GM23338 (cell line): ENCODE measurements around the gene HNRNPC. TPM values are rescaled to one million over a fixed set of nuclear protein-coding genes. Genes with fewer than 3 reads are reported as not detected.

Experiments
- ATAC-seq: fragments of 200-7000 bp; cut with Tn5 transposase; 3 replicates; pipeline ENCODE4 v1.9.1; 2020
- DNase-seq: peaks from one replicate; pipeline ENCODE4 v3.0.0-alpha.2; 2015; ENCODE audit warnings: low spot score
- H2AFZ ChIP-seq: fragments of 200-600 bp; sonication (generic); 2 replicates; pipeline ENCODE4 v1.8.0; 2016; ENCODE audit warnings: antibody characterized with exemption, mild to moderate bottlenecking, moderate library complexity
- H3F3A ChIP-seq: fragments of 200-600 bp; sonication (generic); replicated peaks from 2 replicates; pipeline ENCODE4 v1.8.0; 2017; ENCODE audit warnings: antibody characterized with exemption, mixed run types, low read depth
- H3K27ac ChIP-seq: fragments of 200-600 bp; sonication (generic); 2 replicates; pipeline ENCODE4 v1.6.1; 2016; ENCODE audit warnings: low read depth
- H3K27me3 ChIP-seq: fragments of 200-600 bp; sonication (generic); 2 replicates; pipeline ENCODE4 v1.8.0; 2016; ENCODE audit warnings: mild to moderate bottlenecking, mixed run types, moderate library complexity; ENCODE audit not compliant: insufficient read depth
- H3K36me3 ChIP-seq: fragments of 200-600 bp; sonication (generic); 2 replicates; pipeline ENCODE4 v1.8.0; 2016; ENCODE audit warnings: mild to moderate bottlenecking; ENCODE audit not compliant: insufficient read depth
- H3K4me1 ChIP-seq: fragments of 200-600 bp; sonication (generic); 2 replicates; pipeline ENCODE4 v1.8.0; 2016; ENCODE audit warnings: mild to moderate bottlenecking, moderate library complexity; ENCODE audit not compliant: insufficient read depth
- H3K4me2 ChIP-seq: fragments of 200-600 bp; sonication (generic); 2 replicates; pipeline ENCODE4 v1.7.1; 2017; ENCODE audit warnings: mixed run types
- H3K4me3 ChIP-seq: fragments of 200-600 bp; sonication (generic); 2 replicates; pipeline ENCODE4 v1.6.1; 2016; ENCODE audit warnings: mixed run types
- H3K79me2 ChIP-seq: fragments of 200-600 bp; sonication (generic); replicated peaks from 2 replicates; pipeline ENCODE4 v1.8.0; 2017; ENCODE audit warnings: mild to moderate bottlenecking; ENCODE audit not compliant: insufficient read depth
- H3K9me2 ChIP-seq: fragments of 200-600 bp; sonication (generic); 2 replicates; pipeline ENCODE4 v1.8.0; 2017; ENCODE audit not compliant: insufficient read depth
- H4K20me1 ChIP-seq: fragments of 200-600 bp; sonication (generic); replicated peaks from 2 replicates; pipeline ENCODE4 v1.8.0; 2017; ENCODE audit warnings: mild to moderate bottlenecking; ENCODE audit not compliant: insufficient read depth
- H3K27ac Mint-ChIP-seq: 2 replicates; pipeline ENCODE4 v1.8.0; 2020; ENCODE audit warnings: inconsistent platforms, mild to moderate bottlenecking, moderate library complexity, mixed read lengths
- H3K27me3 Mint-ChIP-seq: 3 replicates; pipeline ENCODE4 v1.8.0; 2022; ENCODE audit warnings: low read depth, mild to moderate bottlenecking, moderate library complexity, mixed read lengths, inconsistent platforms; ENCODE audit not compliant: insufficient read depth, poor library complexity
- H3K36me3 Mint-ChIP-seq: 3 replicates; pipeline ENCODE4 v1.8.0; 2021; ENCODE audit warnings: low read depth, mild to moderate bottlenecking, inconsistent platforms, moderate library complexity, mixed read lengths
- H3K4me1 Mint-ChIP-seq: 3 replicates; pipeline ENCODE4 v1.8.0; 2020; ENCODE audit warnings: mild to moderate bottlenecking, inconsistent platforms, mixed read lengths
- H3K4me3 Mint-ChIP-seq: 3 replicates; pipeline ENCODE4 v1.8.0; 2021; ENCODE audit warnings: moderate library complexity, mild to moderate bottlenecking, inconsistent platforms, mixed read lengths
- H3K9me3 Mint-ChIP-seq: 3 replicates; pipeline ENCODE4 v1.8.0; 2020; ENCODE audit warnings: moderate library complexity, mild to moderate bottlenecking, inconsistent platforms, mixed read lengths
- CREB1 ChIP-seq: fragments of 250-450 bp; sonication (Bioruptor Pico); IDR thresholded peaks from 2 replicates; pipeline ENCODE4 v1.5.0; 2020; ENCODE audit warnings: low read depth, mild to moderate bottlenecking, moderate library complexity
- EZH2 ChIP-seq: fragments of 200-600 bp; sonication (generic); IDR thresholded peaks from one replicate; pipeline ENCODE4 v1.8.0; 2017; ENCODE audit warnings: antibody characterized with exemption, mild to moderate bottlenecking, low read depth; ENCODE audit not compliant: unreplicated experiment
- EZH2phosphoT487 ChIP-seq: fragments of 200-600 bp; sonication (generic); IDR thresholded peaks from one replicate; pipeline ENCODE4 v1.8.1; 2018; ENCODE audit warnings: antibody characterized with exemption; ENCODE audit not compliant: unreplicated experiment
- JUNB ChIP-seq: IDR thresholded peaks from one replicate; pipeline ENCODE4 v1.6.1; 2016; ENCODE audit warnings: antibody characterized with exemption; ENCODE audit not compliant: unreplicated experiment
- NANOG ChIP-seq: IDR thresholded peaks from 2 replicates; pipeline ENCODE4 v1.6.1; 2016; ENCODE audit warnings: antibody characterized with exemption, borderline replicate concordance
- POLR2AphosphoS5 ChIP-seq: IDR thresholded peaks from 2 replicates; pipeline ENCODE4 v1.6.1; 2016; ENCODE audit warnings: antibody characterized with exemption, low read depth
- STAT1 ChIP-seq: IDR thresholded peaks from one replicate; pipeline ENCODE4 v1.6.1; 2016; ENCODE audit warnings: antibody characterized with exemption; ENCODE audit not compliant: unreplicated experiment
- ZNF114 ChIP-seq: fragments of 250-450 bp; sonication (Bioruptor Pico); IDR thresholded peaks from 2 replicates; pipeline ENCODE4 v1.5.0; 2020; ENCODE audit warnings: mild to moderate bottlenecking, moderate library complexity
- ZNF331 ChIP-seq: fragments of 250-450 bp; sonication (Bioruptor Pico); IDR thresholded peaks from 2 replicates; pipeline ENCODE4 v1.5.0; 2020; ENCODE audit warnings: low read depth, mild to moderate bottlenecking, moderate library complexity
- polyA plus RNA-seq: library from polyadenylated mRNA; unstranded; fragments of >200 nt; fragmentation: Nextera tagmentation; extraction: Ambion mirVana; gene quantifications from 2 replicates; pipeline ENCODE4 v1.2.1, GENCODE V29; 2016
- total RNA-seq: library from RNA; depleted of rRNA; stranded (reverse); fragments of >200 nt; shearing (Covaris generic); gene quantifications from 2 replicates; pipeline ENCODE4 v1.2.3, GENCODE V29; 2014
- TF ChIP-seq, protein P1 (sequence below): IDR thresholded peaks from 2 replicates; pipeline ENCODE4 v1.6.1; 2016; ENCODE audit warnings: antibody characterized with exemption
- TF ChIP-seq, protein P2 (sequence below): IDR thresholded peaks from one replicate; pipeline ENCODE4 v1.6.1; 2018; ENCODE audit warnings: antibody characterized with exemption; ENCODE audit not compliant: unreplicated experiment
- TF ChIP-seq, protein P3 (sequence below), 2 experiments: fragments of 200-600 bp in 1 of 2; sonication (generic) in 1 of 2; conservative IDR thresholded peaks; 2 replicates each; pipeline versions ENCODE4 v1.5.1 to v1.6.1; 2016 to 2017; ENCODE audit warnings: antibody characterized with exemption in 2 of 2, low read depth in 2 of 2, mild to moderate bottlenecking in 2 of 2, moderate library complexity in 1 of 2
- TF ChIP-seq, protein P4 (sequence below): fragments of 250-450 bp; sonication (Bioruptor Pico); IDR thresholded peaks from 2 replicates; pipeline ENCODE4 v1.5.0; 2020; ENCODE audit warnings: mild to moderate bottlenecking, moderate library complexity

Gene HNRNPC
- total and polyA plus RNA-seq, 2 experiments from 2014 or later, result 1,259 to 1,296 TPM

DNA sequence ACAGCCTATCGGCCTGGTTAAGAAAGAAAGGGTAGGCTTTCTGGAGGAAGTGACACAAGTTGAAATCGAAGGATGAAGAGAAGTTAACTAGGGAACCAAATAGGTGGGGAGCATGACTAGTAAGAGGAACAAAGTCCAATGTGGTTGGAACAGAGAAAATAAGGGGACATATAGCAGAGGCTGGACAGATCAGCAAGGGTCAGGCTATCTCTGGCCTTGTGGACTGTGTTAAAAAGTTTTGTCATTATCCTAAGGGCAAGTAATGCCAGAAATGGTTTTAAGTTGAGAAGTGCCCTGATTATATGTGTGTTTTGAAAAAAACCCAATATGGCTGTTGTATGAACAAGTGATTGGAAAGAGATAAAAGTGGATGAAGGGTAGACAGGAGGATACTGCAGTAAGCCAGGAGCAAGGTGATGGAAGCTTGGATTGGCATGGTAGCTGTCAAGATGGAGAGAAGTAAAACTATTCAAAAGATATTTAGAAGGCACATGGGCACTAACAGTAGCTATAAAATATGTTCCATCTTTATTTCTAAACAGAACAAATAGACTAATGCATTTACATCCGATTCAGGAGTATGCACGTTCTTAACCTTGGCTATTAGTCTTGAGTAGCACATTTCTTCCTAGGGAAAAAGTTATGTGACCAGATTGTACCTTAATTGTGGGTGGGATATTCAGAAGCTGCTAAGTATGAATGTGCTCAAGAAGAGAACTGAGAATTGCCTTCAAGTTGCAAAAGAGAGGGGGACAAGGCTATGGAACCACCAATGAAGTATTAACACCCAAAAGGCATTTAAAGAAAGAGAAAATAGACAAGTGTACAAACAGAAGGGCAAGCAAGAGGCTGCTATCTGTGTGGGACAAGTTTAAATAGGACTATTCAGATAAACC, 66.5 kb downstream of the HNRNPC start:
- H3K4me3 Mint-ChIP-seq, result no peak overlapping the region
- Histone ChIP-seq H3K4me1 (peaks cover 19% of the 10 kb centered on the region), H4K20me1 (peaks cover 19% of the 10 kb centered on the region; the same call in 1 of the 2 replicates), H3K27me3 (no peaks in the 10 kb centered on the region), H3K79me2 (no peaks in the 10 kb centered on the region), H3K27ac (peak overlapping the region; percentile 50; the same call in 1 of the 2 replicates), H3K9me2 (no peaks in the 10 kb centered on the region), H3F3A (peaks cover 57% of the 10 kb centered on the region), H3K36me3 (peaks cover 7% of the 10 kb centered on the region; the same call in 1 of the 2 replicates), H3K4me3 (no peak overlapping the region), H3K4me2 (no peak overlapping the region), H2AFZ (no peak overlapping the region)
- DNase-seq (no peak), ATAC-seq (no peak)
- H3K4me1 Mint-ChIP-seq, result peaks cover 36% of the 10 kb centered on the region
- TF ChIP-seq, protein P1, sequence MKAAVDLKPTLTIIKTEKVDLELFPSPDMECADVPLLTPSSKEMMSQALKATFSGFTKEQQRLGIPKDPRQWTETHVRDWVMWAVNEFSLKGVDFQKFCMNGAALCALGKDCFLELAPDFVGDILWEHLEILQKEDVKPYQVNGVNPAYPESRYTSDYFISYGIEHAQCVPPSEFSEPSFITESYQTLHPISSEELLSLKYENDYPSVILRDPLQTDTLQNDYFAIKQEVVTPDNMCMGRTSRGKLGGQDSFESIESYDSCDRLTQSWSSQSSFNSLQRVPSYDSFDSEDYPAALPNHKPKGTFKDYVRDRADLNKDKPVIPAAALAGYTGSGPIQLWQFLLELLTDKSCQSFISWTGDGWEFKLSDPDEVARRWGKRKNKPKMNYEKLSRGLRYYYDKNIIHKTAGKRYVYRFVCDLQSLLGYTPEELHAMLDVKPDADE, result no peak
- TF ChIP-seq, protein P2, sequence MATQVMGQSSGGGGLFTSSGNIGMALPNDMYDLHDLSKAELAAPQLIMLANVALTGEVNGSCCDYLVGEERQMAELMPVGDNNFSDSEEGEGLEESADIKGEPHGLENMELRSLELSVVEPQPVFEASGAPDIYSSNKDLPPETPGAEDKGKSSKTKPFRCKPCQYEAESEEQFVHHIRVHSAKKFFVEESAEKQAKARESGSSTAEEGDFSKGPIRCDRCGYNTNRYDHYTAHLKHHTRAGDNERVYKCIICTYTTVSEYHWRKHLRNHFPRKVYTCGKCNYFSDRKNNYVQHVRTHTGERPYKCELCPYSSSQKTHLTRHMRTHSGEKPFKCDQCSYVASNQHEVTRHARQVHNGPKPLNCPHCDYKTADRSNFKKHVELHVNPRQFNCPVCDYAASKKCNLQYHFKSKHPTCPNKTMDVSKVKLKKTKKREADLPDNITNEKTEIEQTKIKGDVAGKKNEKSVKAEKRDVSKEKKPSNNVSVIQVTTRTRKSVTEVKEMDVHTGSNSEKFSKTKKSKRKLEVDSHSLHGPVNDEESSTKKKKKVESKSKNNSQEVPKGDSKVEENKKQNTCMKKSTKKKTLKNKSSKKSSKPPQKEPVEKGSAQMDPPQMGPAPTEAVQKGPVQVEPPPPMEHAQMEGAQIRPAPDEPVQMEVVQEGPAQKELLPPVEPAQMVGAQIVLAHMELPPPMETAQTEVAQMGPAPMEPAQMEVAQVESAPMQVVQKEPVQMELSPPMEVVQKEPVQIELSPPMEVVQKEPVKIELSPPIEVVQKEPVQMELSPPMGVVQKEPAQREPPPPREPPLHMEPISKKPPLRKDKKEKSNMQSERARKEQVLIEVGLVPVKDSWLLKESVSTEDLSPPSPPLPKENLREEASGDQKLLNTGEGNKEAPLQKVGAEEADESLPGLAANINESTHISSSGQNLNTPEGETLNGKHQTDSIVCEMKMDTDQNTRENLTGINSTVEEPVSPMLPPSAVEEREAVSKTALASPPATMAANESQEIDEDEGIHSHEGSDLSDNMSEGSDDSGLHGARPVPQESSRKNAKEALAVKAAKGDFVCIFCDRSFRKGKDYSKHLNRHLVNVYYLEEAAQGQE, result no peak
- TF ChIP-seq ZNF331 (CRISPR knock-in tag) (no peak), EZH2 (no peak), EZH2phosphoT487 (no peak), ZNF114 (CRISPR knock-in tag) (no peak), STAT1 (no peak), POLR2AphosphoS5 (no peak), CREB1 (CRISPR knock-in tag) (no peak), NANOG (no peak), JUNB (no peak)
- TF ChIP-seq, protein P3, sequence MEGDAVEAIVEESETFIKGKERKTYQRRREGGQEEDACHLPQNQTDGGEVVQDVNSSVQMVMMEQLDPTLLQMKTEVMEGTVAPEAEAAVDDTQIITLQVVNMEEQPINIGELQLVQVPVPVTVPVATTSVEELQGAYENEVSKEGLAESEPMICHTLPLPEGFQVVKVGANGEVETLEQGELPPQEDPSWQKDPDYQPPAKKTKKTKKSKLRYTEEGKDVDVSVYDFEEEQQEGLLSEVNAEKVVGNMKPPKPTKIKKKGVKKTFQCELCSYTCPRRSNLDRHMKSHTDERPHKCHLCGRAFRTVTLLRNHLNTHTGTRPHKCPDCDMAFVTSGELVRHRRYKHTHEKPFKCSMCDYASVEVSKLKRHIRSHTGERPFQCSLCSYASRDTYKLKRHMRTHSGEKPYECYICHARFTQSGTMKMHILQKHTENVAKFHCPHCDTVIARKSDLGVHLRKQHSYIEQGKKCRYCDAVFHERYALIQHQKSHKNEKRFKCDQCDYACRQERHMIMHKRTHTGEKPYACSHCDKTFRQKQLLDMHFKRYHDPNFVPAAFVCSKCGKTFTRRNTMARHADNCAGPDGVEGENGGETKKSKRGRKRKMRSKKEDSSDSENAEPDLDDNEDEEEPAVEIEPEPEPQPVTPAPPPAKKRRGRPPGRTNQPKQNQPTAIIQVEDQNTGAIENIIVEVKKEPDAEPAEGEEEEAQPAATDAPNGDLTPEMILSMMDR (conservative IDR thresholded peaks at IDR 0.05; ENCODE audit: low read depth in 2 of 2), result no peak
- TF ChIP-seq, protein P4, sequence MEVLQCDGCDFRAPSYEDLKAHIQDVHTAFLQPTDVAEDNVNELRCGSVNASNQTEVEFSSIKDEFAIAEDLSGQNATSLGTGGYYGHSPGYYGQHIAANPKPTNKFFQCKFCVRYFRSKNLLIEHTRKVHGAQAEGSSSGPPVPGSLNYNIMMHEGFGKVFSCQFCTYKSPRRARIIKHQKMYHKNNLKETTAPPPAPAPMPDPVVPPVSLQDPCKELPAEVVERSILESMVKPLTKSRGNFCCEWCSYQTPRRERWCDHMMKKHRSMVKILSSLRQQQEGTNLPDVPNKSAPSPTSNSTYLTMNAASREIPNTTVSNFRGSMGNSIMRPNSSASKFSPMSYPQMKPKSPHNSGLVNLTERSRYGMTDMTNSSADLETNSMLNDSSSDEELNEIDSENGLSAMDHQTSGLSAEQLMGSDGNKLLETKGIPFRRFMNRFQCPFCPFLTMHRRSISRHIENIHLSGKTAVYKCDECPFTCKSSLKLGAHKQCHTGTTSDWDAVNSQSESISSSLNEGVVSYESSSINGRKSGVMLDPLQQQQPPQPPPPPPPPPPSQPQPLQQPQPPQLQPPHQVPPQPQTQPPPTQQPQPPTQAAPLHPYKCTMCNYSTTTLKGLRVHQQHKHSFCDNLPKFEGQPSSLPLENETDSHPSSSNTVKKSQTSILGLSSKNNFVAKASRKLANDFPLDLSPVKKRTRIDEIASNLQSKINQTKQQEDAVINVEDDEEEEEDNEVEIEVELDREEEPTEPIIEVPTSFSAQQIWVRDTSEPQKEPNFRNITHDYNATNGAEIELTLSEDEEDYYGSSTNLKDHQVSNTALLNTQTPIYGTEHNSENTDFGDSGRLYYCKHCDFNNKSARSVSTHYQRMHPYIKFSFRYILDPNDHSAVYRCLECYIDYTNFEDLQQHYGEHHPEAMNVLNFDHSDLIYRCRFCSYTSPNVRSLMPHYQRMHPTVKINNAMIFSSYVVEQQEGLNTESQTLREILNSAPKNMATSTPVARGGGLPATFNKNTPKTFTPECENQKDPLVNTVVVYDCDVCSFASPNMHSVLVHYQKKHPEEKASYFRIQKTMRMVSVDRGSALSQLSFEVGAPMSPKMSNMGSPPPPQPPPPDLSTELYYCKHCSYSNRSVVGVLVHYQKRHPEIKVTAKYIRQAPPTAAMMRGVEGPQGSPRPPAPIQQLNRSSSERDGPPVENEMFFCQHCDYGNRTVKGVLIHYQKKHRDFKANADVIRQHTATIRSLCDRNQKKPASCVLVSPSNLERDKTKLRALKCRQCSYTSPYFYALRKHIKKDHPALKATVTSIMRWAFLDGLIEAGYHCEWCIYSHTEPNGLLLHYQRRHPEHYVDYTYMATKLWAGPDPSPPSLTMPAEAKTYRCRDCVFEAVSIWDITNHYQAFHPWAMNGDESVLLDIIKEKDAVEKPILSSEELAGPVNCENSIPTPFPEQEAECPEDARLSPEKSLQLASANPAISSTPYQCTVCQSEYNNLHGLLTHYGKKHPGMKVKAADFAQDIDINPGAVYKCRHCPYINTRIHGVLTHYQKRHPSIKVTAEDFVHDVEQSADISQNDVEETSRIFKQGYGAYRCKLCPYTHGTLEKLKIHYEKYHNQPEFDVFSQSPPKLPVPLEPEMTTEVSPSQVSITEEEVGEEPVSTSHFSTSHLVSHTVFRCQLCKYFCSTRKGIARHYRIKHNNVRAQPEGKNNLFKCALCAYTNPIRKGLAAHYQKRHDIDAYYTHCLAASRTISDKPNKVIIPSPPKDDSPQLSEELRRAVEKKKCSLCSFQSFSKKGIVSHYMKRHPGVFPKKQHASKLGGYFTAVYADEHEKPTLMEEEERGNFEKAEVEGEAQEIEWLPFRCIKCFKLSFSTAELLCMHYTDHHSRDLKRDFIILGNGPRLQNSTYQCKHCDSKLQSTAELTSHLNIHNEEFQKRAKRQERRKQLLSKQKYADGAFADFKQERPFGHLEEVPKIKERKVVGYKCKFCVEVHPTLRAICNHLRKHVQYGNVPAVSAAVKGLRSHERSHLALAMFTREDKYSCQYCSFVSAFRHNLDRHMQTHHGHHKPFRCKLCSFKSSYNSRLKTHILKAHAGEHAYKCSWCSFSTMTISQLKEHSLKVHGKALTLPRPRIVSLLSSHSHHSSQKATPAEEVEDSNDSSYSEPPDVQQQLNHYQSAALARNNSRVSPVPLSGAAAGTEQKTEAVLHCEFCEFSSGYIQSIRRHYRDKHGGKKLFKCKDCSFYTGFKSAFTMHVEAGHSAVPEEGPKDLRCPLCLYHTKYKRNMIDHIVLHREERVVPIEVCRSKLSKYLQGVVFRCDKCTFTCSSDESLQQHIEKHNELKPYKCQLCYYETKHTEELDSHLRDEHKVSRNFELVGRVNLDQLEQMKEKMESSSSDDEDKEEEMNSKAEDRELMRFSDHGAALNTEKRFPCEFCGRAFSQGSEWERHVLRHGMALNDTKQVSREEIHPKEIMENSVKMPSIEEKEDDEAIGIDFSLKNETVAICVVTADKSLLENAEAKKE (CRISPR knock-in tag), result no peak
- H3K27ac Mint-ChIP-seq, result no peak overlapping the region
- peaks cover 17% of the 10 kb centered on the region for H3K36me3 Mint-ChIP-seq
- H3K27me3 Mint-ChIP-seq, result peaks cover 31% of the 10 kb centered on the region
- peaks cover 3% of the 10 kb centered on the region; the same call in 1 of the 3 replicates for H3K9me3 Mint-ChIP-seq
